NCI-H748 (cell line): Measurements from ENCODE around the gene TMEM204.

Experiments
- DNase-seq: peaks from one replicate; lab custom pipeline; 2025; ENCODE audit not compliant: unreplicated experiment; lab: John Stamatoyannopoulos, UW

Gene TMEM204

DNA sequence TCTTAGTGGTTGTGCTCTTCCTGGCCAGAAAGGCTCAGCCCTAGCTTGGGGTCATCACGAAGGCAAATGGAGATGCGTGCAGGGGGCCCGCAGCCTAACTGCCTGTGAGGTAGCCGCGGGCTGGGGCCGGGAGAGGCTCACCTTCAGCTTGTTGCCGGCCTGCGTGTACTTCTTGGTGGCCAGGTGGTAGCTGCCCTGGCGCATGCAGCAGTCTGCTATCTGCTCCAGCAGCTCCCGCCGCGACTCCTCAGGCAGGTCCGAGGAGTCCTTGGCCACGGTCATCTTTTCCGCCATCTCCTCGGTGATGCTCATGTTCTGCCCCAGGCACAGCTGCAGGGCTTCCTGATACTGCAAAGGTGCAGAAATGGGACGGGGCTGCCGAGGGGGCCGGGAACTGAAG lies 13.0 kb upstream of the TMEM204 start:
- no peak for DNase-seq

DNA sequence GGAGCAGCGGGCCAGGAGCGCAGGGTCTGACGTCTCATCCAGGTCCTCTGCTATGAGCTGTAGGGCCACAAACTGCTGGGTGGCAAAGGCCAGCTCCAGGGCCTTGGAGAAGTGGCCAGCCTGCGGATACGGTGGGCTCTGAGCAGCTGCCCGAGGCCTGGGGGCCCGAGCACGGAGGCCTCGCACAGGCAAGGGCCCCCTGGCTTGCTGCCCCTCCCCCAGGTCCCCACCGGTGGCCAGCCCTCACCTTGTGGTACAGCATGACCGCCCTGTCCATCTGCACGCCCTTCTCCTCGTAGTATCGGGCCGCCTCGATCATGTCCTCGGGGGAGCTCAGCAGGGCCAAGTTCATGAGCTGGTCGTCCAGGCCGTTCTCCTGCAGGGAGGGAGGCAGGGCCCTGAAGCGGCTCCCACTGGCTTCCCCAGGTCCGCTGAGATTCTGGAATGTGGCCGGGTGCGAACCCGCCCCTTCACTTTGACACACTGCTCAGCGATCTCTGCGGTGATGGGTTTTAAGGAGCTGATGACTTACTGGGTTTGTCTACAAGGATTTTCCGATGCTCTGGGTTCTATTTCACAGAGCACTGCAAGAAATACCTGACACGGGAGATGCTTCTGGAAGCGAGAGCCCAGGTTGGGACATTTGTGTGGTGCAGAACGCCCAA lies 9.8 kb upstream of the TMEM204 start:
- DNase-seq, result no peak

DNA sequence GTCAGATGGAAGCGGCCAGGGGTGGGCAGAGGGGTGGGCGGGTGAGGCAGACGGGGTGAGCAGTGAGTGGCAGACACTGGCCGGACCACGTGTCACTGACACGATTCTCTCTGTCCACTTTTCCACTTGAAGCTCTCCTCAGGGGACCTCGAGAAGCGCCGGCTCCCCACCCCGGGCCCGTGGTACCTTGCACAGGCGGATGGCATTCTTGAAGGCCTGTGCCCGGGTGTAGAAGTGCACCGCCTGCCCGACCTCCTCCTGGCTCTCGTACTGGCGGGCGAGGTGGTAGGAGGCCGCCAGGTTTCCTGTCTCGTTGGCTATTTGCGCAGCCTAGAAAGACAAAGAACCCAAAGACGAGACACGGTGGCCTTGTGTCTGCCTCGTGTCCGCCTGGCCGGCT lies 9.1 kb upstream of the TMEM204 start:
- no peak for DNase-seq

DNA sequence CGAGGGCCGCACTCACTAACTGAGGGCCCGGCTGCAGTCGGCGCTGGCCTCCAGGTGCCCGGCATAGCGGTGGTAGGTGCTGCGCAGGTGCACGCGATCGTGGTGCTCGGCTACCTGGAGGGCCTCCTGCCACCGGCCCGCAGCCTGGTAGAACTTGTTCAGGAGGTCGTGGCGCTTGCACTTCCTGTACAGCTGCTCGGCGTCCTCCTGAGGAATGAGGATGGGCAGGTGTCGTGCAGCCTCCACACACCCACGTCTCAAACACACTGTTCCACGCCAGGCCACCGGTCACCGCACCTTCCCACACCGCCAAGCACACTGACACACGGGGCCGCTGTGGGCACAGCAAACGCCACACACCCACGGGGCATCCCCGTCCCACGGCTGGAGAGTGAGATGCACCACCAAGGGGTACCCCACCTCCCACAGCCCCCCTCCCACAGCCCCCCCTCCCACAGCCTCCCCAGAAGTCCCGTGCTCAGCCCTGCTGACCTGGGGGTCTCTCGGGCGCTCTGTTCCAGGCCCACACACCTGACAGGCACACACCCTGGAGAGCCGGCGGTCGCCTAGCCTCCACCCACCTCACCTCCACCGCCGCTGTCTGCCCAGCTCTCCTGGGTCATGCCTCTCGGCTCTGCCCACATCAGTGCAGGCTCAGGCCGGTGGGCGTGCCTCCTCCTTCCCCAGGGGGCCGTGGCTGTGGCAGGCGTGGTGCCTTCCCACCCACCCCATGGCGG lies 7.4 kb upstream of the TMEM204 start:
- DNase-seq, result no peak

DNA sequence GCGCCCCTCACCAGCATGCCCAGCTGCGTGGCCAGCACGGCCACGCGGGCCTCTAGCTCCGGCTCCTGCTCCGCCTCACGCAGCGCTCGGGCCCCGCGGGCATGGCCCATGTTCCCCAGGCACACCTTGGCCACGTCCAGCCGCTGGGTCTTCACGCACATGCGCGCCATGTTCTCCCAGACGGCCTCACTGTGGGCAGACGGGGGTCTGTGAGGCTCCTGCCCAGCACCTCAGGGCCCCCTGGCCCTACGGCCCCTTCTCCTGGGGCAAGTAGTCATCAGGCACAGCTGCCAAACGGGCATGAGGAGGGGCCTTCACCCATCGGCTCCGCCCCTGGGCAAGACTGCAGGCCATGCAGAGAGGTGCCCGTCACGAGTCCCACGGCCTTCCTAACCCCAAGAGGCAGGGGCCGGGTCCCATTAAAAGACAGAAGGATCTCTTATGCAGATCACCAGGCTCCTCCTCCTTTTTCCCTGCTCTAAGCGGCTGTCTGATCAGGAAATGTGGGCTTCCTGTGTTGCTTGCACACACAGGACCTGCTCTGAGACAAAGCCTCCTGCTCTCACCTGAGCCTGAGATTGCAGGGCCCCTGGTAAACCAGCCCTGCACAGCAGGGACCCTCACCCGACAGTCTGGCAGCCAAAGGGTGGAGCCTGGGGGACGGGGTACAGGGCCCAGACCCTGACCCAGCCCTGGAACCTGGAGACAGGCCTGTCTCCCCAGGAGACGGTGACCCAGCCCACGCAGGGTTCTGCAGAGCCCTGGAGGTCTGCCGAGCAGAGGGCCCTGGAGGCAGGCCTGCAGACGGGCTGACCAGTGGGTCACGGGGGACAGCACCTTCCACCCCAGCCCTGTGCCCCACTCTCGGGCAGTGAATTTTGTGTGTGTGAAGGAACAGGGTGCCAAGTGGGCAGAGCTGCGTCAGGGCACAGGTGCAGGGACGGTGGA lies 6.6 kb upstream of the TMEM204 start:
- DNase-seq, result no peak

DNA sequence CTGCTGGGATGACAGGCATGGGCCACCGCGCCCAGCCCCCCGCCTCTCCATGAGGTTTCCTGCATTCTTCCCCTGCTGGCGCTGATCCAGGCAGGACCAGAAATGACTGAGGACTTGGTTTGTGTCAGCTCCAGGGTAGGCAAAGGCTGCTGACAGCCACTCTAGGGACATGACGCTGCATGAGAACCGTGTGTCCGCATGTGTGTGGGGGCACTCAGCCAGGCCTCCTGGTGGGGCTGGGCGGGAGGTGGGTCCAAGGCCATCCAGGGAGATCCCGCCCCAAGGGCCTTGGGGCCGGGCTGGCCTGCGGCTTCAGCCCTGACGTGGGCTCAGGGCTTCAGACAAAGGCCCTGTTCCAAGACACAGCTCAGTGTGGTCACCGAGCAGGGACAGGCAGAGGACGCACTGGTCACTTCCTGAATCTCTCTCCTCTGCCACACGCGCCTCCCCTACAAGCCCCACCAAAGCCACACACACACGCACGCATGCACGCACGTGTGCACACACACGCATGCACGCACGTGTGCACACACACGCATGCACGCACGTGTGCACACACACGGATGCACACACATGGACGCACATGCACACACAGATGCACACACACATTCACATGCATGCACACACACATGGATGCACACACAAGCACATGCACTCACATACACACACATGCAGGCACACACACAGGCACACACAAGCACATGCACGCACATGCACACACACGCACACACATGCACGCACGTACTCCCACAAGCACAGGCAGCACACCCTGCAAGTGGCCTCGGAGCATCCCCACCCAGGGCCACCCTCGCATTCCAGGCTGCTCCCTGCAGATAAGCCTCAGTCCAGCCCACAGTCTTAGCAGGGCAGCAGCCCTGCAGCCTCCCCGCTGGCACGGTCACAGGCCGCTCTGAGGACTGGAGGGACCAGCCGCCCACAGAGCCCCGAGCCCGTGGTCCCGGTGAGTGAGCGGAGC lies 5.3 kb upstream of the TMEM204 start:
- DNase-seq, result no peak

DNA sequence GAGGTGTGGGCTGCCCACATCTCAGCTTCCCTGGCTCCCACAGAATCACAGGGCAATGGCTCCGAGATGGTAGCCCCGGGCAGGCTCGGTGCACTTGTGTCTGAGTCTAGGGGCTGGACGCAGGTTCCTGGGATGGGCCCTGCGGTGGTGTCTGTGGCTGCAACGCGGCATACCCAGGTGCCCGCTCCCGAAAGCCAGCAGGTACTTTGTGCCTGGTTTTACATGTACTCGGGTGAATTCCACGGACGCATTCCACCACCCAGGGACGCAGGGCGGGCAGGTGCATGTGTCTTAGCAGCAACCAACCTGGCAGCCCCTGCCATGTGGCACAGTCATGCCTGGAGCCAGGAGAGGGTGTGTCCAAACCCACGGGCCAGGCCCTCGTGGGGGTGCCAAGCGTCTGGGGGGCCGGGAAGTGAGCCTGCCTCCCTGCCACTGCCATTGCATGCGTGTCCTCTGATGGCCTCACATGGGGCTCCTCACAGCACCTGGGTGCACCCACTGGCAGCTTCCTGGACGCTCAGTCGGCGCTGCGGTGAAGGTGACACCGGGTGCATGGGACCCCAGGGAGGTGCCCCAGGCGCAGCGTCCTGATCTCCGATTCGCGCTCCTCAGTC lies 4.4 kb upstream of the TMEM204 start:
- DNase-seq, result no peak

DNA sequence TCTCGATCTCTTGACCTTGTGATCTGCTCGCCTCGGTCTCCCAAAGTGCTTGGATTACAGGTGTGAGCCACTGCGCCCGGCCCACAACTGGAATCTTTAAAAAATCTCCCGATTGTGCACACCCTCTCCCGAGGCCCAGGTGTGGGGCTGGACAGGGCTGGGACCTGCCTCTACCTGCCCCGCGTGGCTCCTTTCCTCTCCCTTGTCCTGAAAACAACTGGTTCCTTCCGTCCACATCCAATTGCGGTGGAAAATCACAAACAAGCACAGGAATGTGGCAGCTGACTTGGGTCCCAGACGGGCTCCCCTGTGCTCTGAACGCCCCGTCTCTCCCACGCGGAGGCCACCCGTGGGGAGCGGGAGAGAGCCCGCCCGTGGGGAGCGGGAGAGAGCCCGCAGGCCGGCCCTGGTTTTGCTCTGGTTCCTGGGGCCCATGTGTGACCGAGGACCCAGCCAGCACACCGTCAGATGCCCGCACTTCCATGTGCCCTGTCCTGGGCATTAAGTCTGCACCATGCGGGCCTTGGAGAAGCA lies 3.0 kb upstream of the TMEM204 start:
- DNase-seq, result no peak

DNA sequence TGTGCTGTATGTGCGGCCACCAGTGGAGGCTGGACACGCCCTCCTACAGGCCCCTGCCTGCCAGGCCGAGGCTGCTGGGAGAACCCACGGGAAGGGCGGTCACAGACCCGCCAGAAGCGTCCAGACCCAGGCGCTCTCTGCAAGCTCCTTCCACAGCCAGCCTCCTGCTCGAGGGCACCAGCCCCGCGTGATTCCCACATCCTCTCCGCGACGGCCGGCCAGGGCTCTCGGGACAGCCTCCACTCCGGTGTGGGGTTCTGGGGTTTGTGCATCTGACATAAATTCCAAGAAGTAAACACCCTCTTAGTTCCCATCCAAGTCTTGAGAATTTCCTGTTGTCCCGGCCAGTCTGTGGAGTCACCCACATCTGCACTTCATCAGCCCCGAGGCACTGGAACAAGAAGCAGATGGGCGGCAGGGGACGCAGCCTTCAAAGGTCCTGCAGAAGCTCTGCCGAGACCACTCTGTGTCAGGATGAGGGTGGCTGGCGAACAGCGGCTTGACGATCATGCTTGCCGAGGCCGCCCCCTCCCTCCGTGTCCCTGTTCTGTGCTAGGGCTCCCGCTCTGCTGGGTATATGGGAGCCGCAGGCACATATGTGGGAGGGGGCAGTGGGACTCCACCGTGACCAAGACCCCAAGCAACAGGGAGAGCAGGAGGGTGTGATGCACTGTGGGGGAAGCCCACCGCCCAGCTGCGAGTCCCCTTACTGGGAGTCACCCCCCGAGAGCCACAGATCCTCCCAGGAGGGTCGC lies 2.4 kb upstream of the TMEM204 start:
- no peak for DNase-seq

DNA sequence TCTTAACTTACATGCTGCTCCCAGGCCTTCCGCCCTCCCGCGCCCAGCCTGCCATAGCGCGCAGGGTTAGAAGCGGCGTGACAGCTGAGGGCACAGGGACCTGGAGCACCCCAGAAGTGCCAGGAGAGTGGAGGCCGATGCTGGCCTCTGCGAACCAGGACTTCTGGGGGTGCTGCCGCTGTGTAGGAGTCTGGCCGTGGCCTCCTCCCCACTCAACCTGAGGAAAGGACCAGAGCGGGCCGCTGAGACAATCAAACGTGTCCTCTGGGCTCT lies 1.9 kb upstream of the TMEM204 start:
- DNase-seq, result no peak

DNA sequence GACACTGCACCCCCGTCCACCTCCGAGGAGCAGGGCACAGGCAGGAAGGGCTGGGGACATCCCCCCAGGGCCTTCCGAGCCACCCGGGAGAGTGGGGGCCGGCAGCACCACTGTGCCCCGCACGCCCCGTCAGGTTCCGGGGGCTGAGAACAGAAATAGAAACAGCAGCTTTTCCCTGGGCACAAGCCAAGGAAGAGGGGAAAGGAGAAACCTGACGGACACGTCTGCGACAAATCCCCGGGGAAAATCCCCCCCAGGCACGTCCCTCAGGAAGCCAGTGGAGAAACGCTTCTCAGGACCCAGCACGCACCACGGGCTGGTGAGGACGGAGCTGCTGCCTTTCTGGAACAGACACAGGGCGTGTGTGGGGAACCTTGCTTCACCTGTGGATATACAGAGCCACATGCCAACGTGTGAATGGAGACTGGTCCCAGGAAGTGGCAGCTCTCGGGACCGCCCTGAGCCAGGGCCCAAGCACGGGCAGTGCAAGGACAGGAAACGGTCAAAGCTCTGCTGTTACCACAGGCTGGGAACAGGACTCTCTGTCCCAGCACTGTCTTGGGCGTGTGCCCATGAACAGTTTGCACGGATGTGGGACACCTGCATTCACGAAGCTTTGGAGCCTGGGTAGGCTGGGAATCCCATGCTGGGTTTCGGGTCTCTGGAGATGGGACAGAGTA lies 1.2 kb upstream of the TMEM204 start:
- DNase-seq, result no peak

DNA sequence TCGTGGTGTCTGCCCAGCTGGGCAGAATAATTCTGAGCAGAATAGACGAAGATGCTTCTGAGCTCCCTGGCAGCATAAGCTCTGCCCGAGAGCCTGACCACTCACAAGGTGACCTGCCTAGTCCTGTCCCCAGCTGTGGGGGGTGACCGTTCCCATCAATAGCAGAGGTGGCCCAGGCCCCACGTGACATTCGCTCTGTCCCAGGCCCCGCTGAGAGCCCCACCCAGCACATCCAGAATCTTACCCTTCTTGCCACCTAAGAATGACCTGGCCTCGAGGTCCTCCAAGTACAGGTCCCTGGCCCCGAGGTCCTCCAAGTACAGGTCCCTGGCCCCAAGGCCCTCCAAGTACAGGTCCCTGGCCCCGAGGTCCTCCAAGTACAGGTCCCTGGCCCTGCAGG lies 695 bp upstream of the TMEM204 start:
- DNase-seq, result no peak

DNA sequence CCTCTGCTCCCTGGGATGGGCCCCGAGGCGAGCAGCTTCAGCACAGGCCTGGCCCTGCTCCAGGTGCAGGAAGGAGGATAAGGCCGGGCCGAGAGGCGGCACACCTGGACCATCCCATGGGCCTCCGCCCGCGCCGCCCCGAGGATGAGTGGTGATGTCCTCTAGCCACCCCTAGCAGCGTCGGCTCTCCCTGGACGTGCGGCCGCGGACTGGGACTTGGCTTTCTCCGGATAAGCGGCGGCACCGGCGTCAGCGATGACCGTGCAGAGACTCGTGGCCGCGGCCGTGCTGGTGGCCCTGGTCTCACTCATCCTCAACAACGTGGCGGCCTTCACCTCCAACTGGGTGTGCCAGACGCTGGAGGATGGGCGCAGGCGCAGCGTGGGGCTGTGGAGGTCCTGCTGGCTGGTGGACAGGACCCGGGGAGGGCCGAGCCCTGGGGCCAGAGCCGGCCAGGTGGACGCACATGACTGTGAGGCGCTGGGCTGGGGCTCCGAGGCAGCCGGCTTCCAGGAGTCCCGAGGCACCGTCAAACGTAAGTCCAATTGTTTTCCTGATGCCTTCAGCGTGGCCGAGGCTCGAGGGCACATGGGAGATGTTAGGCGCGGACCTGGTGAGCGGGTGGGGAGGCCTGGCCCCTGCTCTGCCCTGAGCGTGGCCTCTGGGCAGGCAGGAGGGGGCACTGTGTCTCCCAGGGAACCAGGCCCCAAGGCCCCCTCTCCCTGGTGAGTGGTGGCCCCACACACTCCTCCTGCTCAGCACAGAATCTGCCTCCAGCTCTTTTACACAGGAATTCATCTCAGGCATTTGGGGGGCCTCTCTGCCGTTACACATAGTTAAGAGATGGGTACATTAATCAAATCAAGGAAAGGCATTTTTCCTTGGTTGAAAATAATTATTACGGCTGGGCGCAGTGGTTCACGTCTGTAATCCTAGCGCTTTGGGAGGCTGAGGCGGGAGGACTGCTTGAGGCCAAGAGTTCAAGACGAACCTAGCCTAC lies 855 bp downstream of the TMEM204 start:
- DNase-seq, result no peak

DNA sequence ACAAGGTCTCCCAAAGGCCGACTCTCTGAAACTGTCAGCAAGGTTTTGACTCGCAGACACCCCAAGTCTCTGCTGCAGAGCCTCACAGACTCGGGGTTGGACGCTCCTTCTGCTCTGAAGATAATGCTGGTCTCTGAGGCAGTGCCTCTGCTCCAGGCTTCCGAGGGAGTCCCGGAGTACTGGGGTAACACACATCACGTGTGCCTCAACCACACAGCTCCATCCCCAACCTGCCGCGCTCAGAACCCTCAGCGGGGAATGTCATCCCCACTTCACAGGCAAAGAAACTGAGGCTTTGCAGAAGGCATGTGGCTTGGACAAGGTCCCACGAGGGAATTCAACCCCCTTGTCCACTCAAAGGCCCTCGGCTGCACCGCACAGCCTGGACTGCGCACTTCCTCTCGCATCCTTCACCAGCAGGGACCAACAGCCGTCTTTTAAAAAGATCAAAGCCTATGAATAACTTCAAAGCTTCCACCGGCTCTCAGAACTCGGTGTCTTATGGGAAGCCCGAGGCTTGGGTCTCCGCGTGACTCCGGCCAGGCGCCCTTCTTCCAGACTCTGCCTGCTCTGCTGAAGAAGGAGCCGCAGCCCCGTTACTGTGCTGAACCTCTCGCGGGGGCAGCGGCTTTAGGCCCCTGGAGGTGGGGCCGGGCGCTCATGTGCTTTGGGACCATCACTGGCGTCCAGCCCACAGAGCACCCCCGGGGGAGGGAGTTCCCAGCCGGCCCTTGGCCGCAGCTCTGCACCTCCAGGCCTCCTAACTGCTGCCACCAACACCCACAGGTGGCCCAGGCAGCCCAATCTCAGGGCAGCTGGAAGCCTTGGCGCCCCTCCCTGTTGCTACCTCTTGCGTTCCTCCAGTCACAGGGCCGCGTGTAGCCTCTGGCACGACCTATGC lies 2.2 kb downstream of the TMEM204 start:
- DNase-seq, result no peak

DNA sequence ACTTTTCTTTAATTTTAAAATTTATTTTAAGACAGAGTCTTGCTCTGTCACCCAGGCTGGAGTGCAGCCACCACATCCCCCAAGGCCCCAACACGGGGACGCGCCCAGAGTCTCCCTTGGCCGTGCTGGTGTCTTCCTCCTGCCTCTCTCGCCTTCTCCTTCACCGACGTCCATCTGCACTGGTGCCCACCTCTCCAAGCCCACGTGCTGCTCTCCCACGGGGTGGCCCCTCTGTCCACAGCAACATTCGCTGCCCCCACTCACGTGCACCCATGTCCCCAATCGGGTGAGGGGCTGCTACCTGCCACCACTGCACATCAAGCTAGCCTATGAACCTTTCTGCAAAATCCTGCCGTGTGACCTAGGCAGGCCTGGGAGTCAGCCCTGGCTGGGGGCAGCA lies 3.1 kb downstream of the TMEM204 start:
- DNase-seq, result no peak

DNA sequence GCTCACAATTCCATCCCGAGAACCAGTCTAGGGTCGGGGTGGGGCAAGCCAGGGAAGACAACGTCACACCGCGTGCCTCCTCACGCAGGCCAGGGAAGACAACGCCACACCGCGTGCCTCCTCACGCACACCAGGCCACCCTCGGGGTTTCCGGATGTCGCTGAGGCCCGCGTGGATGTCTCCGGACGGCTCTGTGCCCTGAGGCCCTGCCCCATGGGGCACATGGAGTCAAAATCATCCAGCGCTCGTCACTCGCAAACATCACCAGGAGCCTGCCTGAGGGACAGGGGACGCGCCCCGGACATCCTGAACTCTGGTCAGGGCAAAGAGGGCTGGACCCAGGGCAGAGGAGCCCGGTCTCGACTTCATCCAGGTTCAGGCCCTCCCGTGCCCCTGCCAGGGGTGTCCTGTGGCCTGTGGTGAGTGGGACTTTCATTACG lies 3.7 kb downstream of the TMEM204 start:
- DNase-seq, result no peak
